NCI-H524 (cell line): ENCODE results near the gene TFPI.
"Not testable (repeated sequence)": the region's sequence is repeated elsewhere in the genome, so short reads cannot be mapped to it uniquely, and the experiment has no call there.

Experiments used
- DNase-seq, 2 experiments: peaks; one replicate each; lab custom pipeline; 2025; lab: John Stamatoyannopoulos, UW

Gene TFPI

GRCh38 chr2:187528042-187528441 is 26.2 kb downstream of the TFPI start:
- no peak for DNase-seq

- DNase-seq, result no peak
Observed at GRCh38 chr2:187527262-187527661, 27.0 kb downstream of the TFPI start.

GRCh38 chr2:187526792-187527191 is 27.4 kb downstream of the TFPI start:
- DNase-seq, result no peak

GRCh38 chr2:187525163-187525900 is 28.9 kb downstream of the TFPI start:
- DNase-seq, result no peak

GRCh38 chr2:187523325-187523724 is 30.9 kb downstream of the TFPI start:
- no peak for DNase-seq

- no peak for DNase-seq
Observed at GRCh38 chr2:187520121-187520624, 34.1 kb downstream of the TFPI start.

- peak in 1 of 2 experiments; percentile 8 for DNase-seq
Observed at GRCh38 chr2:187519419-187520120, 34.7 kb downstream of the TFPI start.

GRCh38 chr2:187517750-187518361 is 36.4 kb downstream of the TFPI start:
- DNase-seq, result not testable (repeated sequence)

GRCh38 chr2:187516630-187517510 is 37.4 kb downstream of the TFPI start:
- not testable (repeated sequence) for DNase-seq

GRCh38 chr2:187514930-187515329 is 39.3 kb downstream of the TFPI start:
- DNase-seq, result no peak

GRCh38 chr2:187514235-187514829 is 39.9 kb downstream of the TFPI start:
- not testable (repeated sequence) for DNase-seq

GRCh38 chr2:187513460-187514234 is 40.6 kb downstream of the TFPI start:
- DNase-seq, result not testable (repeated sequence)

GRCh38 chr2:187511356-187512315 is 42.6 kb downstream of the TFPI start:
- DNase-seq, result no peak

GRCh38 chr2:187510419-187511355 is 43.5 kb downstream of the TFPI start:
- DNase-seq, result not testable (repeated sequence)

GRCh38 chr2:187509667-187510417 is 44.4 kb downstream of the TFPI start:
- no peak for DNase-seq

- no peak for DNase-seq
Observed at GRCh38 chr2:187506416-187506815, 47.8 kb downstream of the TFPI start.

- no peak for DNase-seq
Observed at GRCh38 chr2:187505065-187505672, 49.1 kb downstream of the TFPI start.
